Retinal pigment epithelial cell (primary cell): ENCODE data around the gene MYF6.

Source experiments
- DNase-seq: peaks from one replicate; pipeline ENCODE4 v3.0.0-alpha.2; 2010; ENCODE audit warnings: low read depth
- H3K4me3 ChIP-seq: 2 replicates; pipeline ENCODE4 v1.5.1; 2011; ENCODE audit warnings: mild to moderate bottlenecking, low read length, control low read depth, moderate library complexity
- TF ChIP-seq, protein P1 (sequence below): conservative IDR thresholded peaks from 2 replicates; pipeline ENCODE4 v1.5.1; 2011; ENCODE audit warnings: low read depth, low read length, control low read depth, inconsistent platforms

MYF6 gene

DNA sequence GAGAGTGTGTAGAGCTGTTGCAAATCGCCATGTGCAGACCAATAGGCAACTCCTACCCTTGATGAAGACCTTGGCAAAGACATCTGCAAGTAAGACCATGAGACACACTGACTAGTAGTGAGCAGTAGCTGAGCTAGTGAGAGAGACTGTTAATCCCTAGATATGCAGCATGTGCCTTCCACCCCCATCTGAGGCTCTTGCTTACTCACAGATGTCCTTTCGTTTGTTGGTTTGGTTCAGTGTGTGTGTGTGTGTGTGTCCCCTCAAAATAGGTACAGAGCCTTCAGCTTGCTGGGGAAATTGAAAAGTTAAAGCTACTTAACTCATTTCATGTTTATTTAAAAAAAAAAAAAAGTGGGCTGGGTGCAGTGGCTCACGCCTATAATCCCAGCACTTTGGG lies 46.8 kb downstream of the MYF6 start:
- DNase-seq = no peak
- TF ChIP-seq, protein P1, sequence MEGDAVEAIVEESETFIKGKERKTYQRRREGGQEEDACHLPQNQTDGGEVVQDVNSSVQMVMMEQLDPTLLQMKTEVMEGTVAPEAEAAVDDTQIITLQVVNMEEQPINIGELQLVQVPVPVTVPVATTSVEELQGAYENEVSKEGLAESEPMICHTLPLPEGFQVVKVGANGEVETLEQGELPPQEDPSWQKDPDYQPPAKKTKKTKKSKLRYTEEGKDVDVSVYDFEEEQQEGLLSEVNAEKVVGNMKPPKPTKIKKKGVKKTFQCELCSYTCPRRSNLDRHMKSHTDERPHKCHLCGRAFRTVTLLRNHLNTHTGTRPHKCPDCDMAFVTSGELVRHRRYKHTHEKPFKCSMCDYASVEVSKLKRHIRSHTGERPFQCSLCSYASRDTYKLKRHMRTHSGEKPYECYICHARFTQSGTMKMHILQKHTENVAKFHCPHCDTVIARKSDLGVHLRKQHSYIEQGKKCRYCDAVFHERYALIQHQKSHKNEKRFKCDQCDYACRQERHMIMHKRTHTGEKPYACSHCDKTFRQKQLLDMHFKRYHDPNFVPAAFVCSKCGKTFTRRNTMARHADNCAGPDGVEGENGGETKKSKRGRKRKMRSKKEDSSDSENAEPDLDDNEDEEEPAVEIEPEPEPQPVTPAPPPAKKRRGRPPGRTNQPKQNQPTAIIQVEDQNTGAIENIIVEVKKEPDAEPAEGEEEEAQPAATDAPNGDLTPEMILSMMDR = no peak

DNA sequence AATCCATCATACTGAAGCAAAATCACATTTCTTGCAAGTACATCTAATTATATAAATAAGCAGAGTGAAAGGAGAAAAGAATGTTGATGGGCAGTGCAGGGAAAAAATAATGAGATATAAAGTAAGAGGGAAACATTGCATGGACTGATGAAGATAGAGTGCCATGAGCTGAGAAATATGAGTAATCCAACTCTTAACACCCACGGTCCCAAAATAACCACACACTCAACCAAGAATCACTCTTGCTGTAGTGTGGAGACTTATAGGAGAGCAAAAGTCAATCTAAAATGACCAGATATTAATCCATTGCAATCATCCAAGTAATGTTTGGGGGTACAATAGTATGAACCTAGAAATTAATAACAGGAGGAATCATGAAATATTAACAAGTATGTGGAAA lies 49.4 kb downstream of the MYF6 start:
- TF ChIP-seq, protein P1 = no peak
- H3K4me3 ChIP-seq = no peak overlapping the region
- no peak for DNase-seq

More for the DNA sequence above, 46.8 kb downstream of the MYF6 start:
- H3K4me3 ChIP-seq = no peak overlapping the region
